Right atrium auricular region (tissue), 2 donors: ENCODE results near the gene FNIP1. TPM values are rescaled to one million over a fixed set of nuclear protein-coding genes. Genes with fewer than 3 reads are reported as not detected.
"Not testable (repeated sequence)": the region's sequence is repeated elsewhere in the genome, so short reads cannot be mapped to it uniquely, and the experiment has no call there.

Experiments used
- DNase-seq: peaks from one replicate; pipeline ENCODE4 v3.0.0-alpha.2; 2019; ENCODE audit warnings: low spot score
- H3K27ac ChIP-seq, 2 donors: fragments of 200-600 bp; sonication (generic); 1 replicate in 1 of 2; 2 replicates in 1 of 2; pipeline ENCODE4 v1.5.1; 2016 to 2019
- H3K27me3 ChIP-seq, 2 donors: fragments of 200-600 bp; sonication (generic); one replicate each; pipeline versions ENCODE4 v1.5.1 to v1.6.0; 2017 to 2019
- H3K36me3 ChIP-seq: fragments of 200-600 bp; sonication (generic); one replicate; pipeline ENCODE4 v1.5.1; 2016
- H3K4me1 ChIP-seq, 2 donors: fragments of 200-600 bp; sonication (generic); one replicate each; pipeline versions ENCODE4 v1.5.1 to v1.6.0; 2017 to 2019
- H3K4me3 ChIP-seq, 2 donors: fragments of 200-600 bp; sonication (generic); 1 replicate in 1 of 2; 2 replicates in 1 of 2; pipeline ENCODE4 v1.5.1; 2017 to 2019; ENCODE audit warnings: mild to moderate bottlenecking in 1 of 2, moderate library complexity in 1 of 2
- H3K9me3 ChIP-seq, 2 donors: fragments of 200-600 bp; sonication (generic); one replicate each; pipeline ENCODE4 v1.5.1; 2019
- CTCF ChIP-seq, 2 donors: fragments of 200-600 bp; sonication (generic); IDR thresholded peaks; one replicate each; pipeline ENCODE4 v1.5.1; 2019; ENCODE audit warnings: antibody characterized with exemption in 2 of 2
- total RNA-seq, 2 donors: library from RNA; depleted of rRNA; stranded (reverse); fragments of >200 nt; gene quantifications; one replicate each; pipeline ENCODE4 v1.1.0, GENCODE V29; 2016

FNIP1 gene
- total RNA-seq, 2 donors from 2014 or later, result 30.6 to 38.3 TPM

GRCh38 chr5:131607903-131608540 is 188.8 kb downstream of the FNIP1 start:
- Histone ChIP-seq H3K36me3 (no peaks in the 10 kb centered on the region), H3K4me1 (peaks cover 0 to 21% of the 10 kb centered on the region in 2 donors), H3K4me3 (no peak overlapping the region), H3K27ac (no peak overlapping the region), H3K9me3 (no peaks in the 10 kb centered on the region), H3K27me3 (no peaks in the 10 kb centered on the region)
- DNase-seq, result no peak
- no peak for TF ChIP-seq CTCF (IDR thresholded peaks at IDR 0.05)

GRCh38 chr5:131607418-131607817 is 189.4 kb downstream of the FNIP1 start:
- H3K27me3 ChIP-seq, result no peaks in the 10 kb centered on the region
- H3K27ac ChIP-seq, result no peak overlapping the region
- DNase-seq, result no peak
- H3K4me1 ChIP-seq, result peaks cover 0 to 21% of the 10 kb centered on the region in 2 donors
- no peaks in the 10 kb centered on the region for H3K9me3 ChIP-seq
- peaks cover 4% of the 10 kb centered on the region for H3K36me3 ChIP-seq
- H3K4me3 ChIP-seq, result no peak overlapping the region
- TF ChIP-seq CTCF (IDR thresholded peaks at IDR 0.05), result no peak

DNA sequence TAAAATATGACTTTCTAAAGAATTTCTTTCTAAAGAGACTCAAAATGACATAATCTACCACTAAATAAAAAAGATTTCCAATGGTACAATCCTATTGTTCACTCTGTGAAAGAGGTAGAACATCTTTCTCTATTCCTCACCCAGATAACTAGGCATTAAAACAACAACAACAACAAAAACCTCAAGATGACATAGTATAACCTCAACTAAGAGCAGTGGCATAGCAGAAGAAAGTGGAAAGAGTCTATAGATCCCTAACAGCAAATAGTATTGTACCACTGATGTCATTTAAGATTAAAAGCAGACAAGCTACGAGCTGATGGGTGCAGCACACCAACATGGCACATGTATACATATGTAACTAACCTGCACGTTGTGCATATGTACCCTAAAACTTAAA is 191.7 kb downstream of the FNIP1 start:
- no peaks in the 10 kb centered on the region for H3K9me3 ChIP-seq
- peaks cover 0 to 21% of the 10 kb centered on the region in 2 donors for H3K4me1 ChIP-seq
- no peaks in the 10 kb centered on the region for H3K27me3 ChIP-seq
- no peak for TF ChIP-seq CTCF (IDR thresholded peaks at IDR 0.05)
- H3K4me3 ChIP-seq, result no peak overlapping the region
- no peak overlapping the region for H3K27ac ChIP-seq
- H3K36me3 ChIP-seq, result peaks cover 9% of the 10 kb centered on the region
- DNase-seq, result no peak

- Histone ChIP-seq H3K4me1 (peaks cover 0 to 16% of the 10 kb centered on the region in 2 donors), H3K27me3 (no peaks in the 10 kb centered on the region), H3K27ac (no peak overlapping the region), H3K4me3 (no peak overlapping the region), H3K9me3 (no peaks in the 10 kb centered on the region), H3K36me3 (no peaks in the 10 kb centered on the region)
- no peak for TF ChIP-seq CTCF (IDR thresholded peaks at IDR 0.05)
- DNase-seq, result no peak
Measured at GRCh38 chr5:131595088-131596033, 201.5 kb downstream of the FNIP1 start.

- Histone ChIP-seq H3K4me3 (no peak overlapping the region), H3K4me1 (peaks cover 0 to 24% of the 10 kb centered on the region in 2 donors), H3K9me3 (no peaks in the 10 kb centered on the region), H3K27me3 (no peaks in the 10 kb centered on the region), H3K27ac (no peak overlapping the region), H3K36me3 (no peaks in the 10 kb centered on the region)
- TF ChIP-seq CTCF (IDR thresholded peaks at IDR 0.05), result no peak
- no peak for DNase-seq
Measured at GRCh38 chr5:131593921-131594320, 202.9 kb downstream of the FNIP1 start.

- not testable (repeated sequence) for DNase-seq, H3K36me3 ChIP-seq, H3K27me3 ChIP-seq, H3K9me3 ChIP-seq, H3K4me3 ChIP-seq, H3K27ac ChIP-seq
- peaks cover 0 to 25% of the 10 kb centered on the region in 2 donors for H3K4me1 ChIP-seq
Measured at GRCh38 chr5:131593436-131593835, 203.4 kb downstream of the FNIP1 start.
